Fibroblast of lung (primary cell): ENCODE data around the gene LMAN1.

ENCODE experiments used
- EZH2 ChIP-seq: IDR thresholded peaks from 2 replicates; pipeline ENCODE4 v1.5.1; 2012; ENCODE audit warnings: low read length, control low read depth, mild to moderate bottlenecking; ENCODE audit errors: missing control alignments
- TF ChIP-seq, protein P1 (sequence below), 2 donors: IDR thresholded peaks in 1 of 2; conservative IDR thresholded peaks in 1 of 2; 1 replicate in 1 of 2; 2 replicates in 1 of 2; pipeline ENCODE4 v1.5.1; 2011 to 2012; ENCODE audit warnings: low read length in 2 of 2, control low read depth in 1 of 2, inconsistent platforms in 1 of 2, low read depth in 1 of 2, mild to moderate bottlenecking in 1 of 2

DNA sequence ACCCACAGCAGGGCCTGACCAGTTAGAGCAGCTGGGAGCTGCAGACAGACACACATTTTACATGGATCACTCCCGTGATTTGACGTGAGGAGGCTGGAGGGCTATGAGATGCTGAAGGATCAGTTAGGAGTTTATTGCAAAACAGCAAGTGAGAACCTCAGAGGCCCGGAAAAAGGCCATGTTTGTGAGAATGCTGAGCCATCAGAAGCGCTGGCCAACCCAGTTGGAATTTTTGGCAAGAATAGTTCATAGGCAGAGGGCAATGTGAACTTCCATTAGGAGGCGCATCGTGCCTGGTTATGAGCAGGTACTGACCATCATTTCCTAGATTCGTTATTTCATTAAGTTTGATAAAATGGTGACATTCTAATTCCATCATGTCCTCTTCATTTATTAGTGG, 23.3 kb upstream of the LMAN1 start:
- TF ChIP-seq EZH2 = no peak
- TF ChIP-seq, protein P1, sequence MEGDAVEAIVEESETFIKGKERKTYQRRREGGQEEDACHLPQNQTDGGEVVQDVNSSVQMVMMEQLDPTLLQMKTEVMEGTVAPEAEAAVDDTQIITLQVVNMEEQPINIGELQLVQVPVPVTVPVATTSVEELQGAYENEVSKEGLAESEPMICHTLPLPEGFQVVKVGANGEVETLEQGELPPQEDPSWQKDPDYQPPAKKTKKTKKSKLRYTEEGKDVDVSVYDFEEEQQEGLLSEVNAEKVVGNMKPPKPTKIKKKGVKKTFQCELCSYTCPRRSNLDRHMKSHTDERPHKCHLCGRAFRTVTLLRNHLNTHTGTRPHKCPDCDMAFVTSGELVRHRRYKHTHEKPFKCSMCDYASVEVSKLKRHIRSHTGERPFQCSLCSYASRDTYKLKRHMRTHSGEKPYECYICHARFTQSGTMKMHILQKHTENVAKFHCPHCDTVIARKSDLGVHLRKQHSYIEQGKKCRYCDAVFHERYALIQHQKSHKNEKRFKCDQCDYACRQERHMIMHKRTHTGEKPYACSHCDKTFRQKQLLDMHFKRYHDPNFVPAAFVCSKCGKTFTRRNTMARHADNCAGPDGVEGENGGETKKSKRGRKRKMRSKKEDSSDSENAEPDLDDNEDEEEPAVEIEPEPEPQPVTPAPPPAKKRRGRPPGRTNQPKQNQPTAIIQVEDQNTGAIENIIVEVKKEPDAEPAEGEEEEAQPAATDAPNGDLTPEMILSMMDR (conservative IDR thresholded peaks at IDR 0.05 in 1 of 2, IDR thresholded peaks at IDR 0.05 in 1 of 2; ENCODE audit: low read depth in 1 of 2, low read length in 2 of 2) = peak in 1 of 2 donors; percentile 7
